Spinal cord (tissue), 10 donors: ENCODE measurements around the gene SLC35B4. TPM values are rescaled to one million over a fixed set of nuclear protein-coding genes. Genes with fewer than 3 reads are reported as not detected.
A peak's percentile ranks its signal among the peaks of the same experiment; 100 is the strongest.

ENCODE experiments used
- DNase-seq, 6 donors: peaks; one replicate each; pipeline versions ENCODE4 v3.0.0 to v3.0.0-alpha.2; 2013 to 2015; ENCODE audit warnings: low spot score in 6 of 6, low read depth in 4 of 6
- H3K27ac ChIP-seq: one replicate; pipeline ENCODE4 v1.5.1; 2013; ENCODE audit warnings: low read depth, low read length, control low read depth
- H3K27me3 ChIP-seq: one replicate; pipeline ENCODE4 v1.6.1; 2013; ENCODE audit warnings: low read length; ENCODE audit not compliant: control insufficient read depth, insufficient read depth
- H3K36me3 ChIP-seq: one replicate; pipeline ENCODE4 v1.6.1; 2013; ENCODE audit warnings: low read length; ENCODE audit not compliant: control insufficient read depth, insufficient read depth
- H3K4me1 ChIP-seq: one replicate; pipeline ENCODE4 v1.6.1; 2013; ENCODE audit warnings: low read length; ENCODE audit not compliant: control insufficient read depth, insufficient read depth
- H3K4me3 ChIP-seq: one replicate; pipeline ENCODE4 v1.5.1; 2013; ENCODE audit warnings: low read depth, low read length, control low read depth
- H3K9me3 ChIP-seq: one replicate; pipeline ENCODE4 v1.6.1; 2013; ENCODE audit warnings: low read length; ENCODE audit not compliant: control insufficient read depth, insufficient read depth
- WGBS: methylation state at CpG from one replicate; pipeline ENCODE4 v1.1.5; 2013; ENCODE audit warnings: missing lambda C conversion rate; ENCODE audit not compliant: insufficient coverage; 5-methylcytosine and 5-hydroxymethylcytosine counted together
- polyA plus RNA-seq, 2 donors: library from polyadenylated mRNA; unstranded; fragments of 120-200 nt; gene quantifications; one replicate each; pipeline ENCODE4 v1.2.1, GENCODE V29; 2013; ENCODE audit not compliant: insufficient read length in 2 of 2
- total RNA-seq, 2 donors: library from RNA; depleted of rRNA in 1 of 2; stranded (reverse); fragments of 120-200 nt in 1 of 2; fragments of >200 nt in 1 of 2; gene quantifications; one replicate each; pipeline versions ENCODE4 v1.2.3 to v1.2.4, GENCODE V29; 2013 to 2014
- donor health status: healthy.

SLC35B4 gene
- total and polyA plus RNA-seq, 4 donors: 20.4 to 30.1 (median 23.3) TPM

GRCh38 chr7:134355927-134356326 lies 39.2 kb upstream of the SLC35B4 start:
- Histone ChIP-seq H3K36me3 (no peaks in the 10 kb centered on the region), H3K9me3 (no peaks in the 10 kb centered on the region), H3K4me3 (no peak overlapping the region), H3K4me1 (peaks cover 5% of the 10 kb centered on the region), H3K27me3 (no peaks in the 10 kb centered on the region), H3K27ac (no peak overlapping the region)
- 42% methylated on average over 2 of the region's 4 CpGs for WGBS
- DNase-seq: peak in 1 of 6 donors; percentile 54

- H3K27ac ChIP-seq: no peak overlapping the region
- 81% methylated on average over 7 of the region's 7 CpGs for WGBS
These were observed 38.3 kb upstream of the SLC35B4 start for GRCh38 chr7:134355004-134355525.

GRCh38 chr7:134353411-134353810 lies 36.7 kb upstream of the SLC35B4 start:
- Histone ChIP-seq H3K4me3 (no peak overlapping the region), H3K9me3 (no peaks in the 10 kb centered on the region), H3K27ac (no peak overlapping the region), H3K4me1 (peaks cover 7% of the 10 kb centered on the region), H3K36me3 (no peaks in the 10 kb centered on the region), H3K27me3 (no peaks in the 10 kb centered on the region)
- no peak for DNase-seq
- WGBS: 100% methylated on average over 2 of the region's 4 CpGs

More at GRCh38 chr7:134355004-134355525, 38.3 kb upstream of the SLC35B4 start:
- DNase-seq: no peak
- Histone ChIP-seq H3K27me3 (no peaks in the 10 kb centered on the region), H3K4me1 (peaks cover 7% of the 10 kb centered on the region), H3K4me3 (no peak overlapping the region), H3K36me3 (no peaks in the 10 kb centered on the region), H3K9me3 (no peaks in the 10 kb centered on the region)

DNA sequence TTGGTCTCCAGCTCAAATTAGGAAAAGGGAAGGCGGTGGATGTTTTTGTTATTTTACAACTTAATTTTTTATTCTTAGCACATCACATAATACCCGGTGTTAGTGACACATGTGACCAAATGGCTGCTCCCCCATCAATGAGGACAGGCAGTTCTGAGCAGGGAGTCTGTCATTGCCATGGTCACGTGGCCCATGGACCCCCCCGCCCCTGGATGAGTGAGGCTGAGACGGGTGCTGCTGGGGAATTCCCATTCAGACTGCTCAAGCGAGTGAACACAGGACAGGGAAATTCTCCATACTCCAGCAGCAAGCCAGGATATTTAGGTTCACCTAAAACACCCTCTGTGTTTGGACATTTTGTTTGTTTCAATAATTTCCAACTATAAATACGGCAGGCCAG lies 34.7 kb upstream of the SLC35B4 start:
- 6% methylated on average over 3 of the region's 7 CpGs for WGBS
- Histone ChIP-seq H3K36me3 (no peaks in the 10 kb centered on the region), H3K4me3 (no peak overlapping the region), H3K27ac (no peak overlapping the region), H3K27me3 (no peaks in the 10 kb centered on the region), H3K9me3 (no peaks in the 10 kb centered on the region), H3K4me1 (peaks cover 6% of the 10 kb centered on the region)
- DNase-seq: no peak

- H3K27ac ChIP-seq: no peak overlapping the region
- H3K9me3 ChIP-seq: no peaks in the 10 kb centered on the region
- H3K4me1 ChIP-seq: peaks cover 2% of the 10 kb centered on the region
- H3K36me3 ChIP-seq: no peaks in the 10 kb centered on the region
- no peak overlapping the region for H3K4me3 ChIP-seq
- 38% methylated on average over 1 of the region's 1 CpG for WGBS
- H3K27me3 ChIP-seq: no peaks in the 10 kb centered on the region
- DNase-seq: peak in 1 of 6 donors; percentile 56
These were observed 34.0 kb upstream of the SLC35B4 start for GRCh38 chr7:134350709-134351108.

DNA sequence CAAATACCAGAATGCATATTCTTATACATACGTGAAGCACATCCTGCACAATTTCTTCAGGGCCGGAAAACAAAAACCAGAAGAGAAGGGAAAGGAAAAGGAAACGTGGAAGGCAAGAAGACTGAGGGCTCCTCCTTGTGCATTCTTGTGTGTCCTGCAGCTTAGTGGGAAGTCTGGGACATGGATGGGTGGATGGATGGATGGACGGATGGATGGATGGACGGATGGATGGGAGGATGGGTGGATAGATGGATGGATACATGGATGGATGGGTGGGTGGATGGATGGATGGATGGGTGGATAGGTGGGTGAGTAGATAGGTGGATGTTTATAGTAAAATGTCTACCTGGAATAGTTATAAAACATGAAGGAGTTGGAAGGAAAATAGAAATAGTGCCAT lies 30.8 kb upstream of the SLC35B4 start:
- WGBS: 98% methylated on average over 4 of the region's 5 CpGs
- no peak for DNase-seq
- H3K4me3 ChIP-seq: no peak overlapping the region
- H3K27ac ChIP-seq: no peak overlapping the region
- no peaks in the 10 kb centered on the region for H3K9me3 ChIP-seq
- H3K4me1 ChIP-seq: peaks cover 2% of the 10 kb centered on the region
- H3K36me3 ChIP-seq: no peaks in the 10 kb centered on the region
- H3K27me3 ChIP-seq: no peaks in the 10 kb centered on the region

DNA sequence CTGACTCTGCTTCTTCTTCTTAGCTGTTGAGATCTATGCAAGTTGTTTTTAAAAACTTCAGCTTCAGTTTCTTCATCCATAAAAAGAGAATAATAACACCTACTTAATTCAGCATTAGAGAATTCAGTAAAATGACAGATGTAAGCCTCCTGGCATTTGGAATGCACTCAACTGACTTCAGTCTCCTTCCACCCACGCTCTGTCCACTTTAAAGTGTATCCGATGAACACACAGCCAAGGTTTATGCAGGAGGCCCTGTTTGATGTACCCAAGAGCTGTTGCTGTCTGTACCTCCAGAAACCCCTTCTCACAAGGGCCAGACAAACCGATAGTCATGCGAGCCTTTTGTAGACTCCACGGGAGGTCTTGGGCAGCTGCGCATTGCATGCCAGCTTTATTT lies 27.1 kb upstream of the SLC35B4 start:
- WGBS: 86% methylated on average over 1 of the region's 6 CpGs
- Histone ChIP-seq H3K27ac (no peak overlapping the region), H3K36me3 (no peaks in the 10 kb centered on the region), H3K4me3 (no peak overlapping the region), H3K9me3 (no peaks in the 10 kb centered on the region), H3K27me3 (no peaks in the 10 kb centered on the region), H3K4me1 (no peaks in the 10 kb centered on the region)
- no peak for DNase-seq

DNA sequence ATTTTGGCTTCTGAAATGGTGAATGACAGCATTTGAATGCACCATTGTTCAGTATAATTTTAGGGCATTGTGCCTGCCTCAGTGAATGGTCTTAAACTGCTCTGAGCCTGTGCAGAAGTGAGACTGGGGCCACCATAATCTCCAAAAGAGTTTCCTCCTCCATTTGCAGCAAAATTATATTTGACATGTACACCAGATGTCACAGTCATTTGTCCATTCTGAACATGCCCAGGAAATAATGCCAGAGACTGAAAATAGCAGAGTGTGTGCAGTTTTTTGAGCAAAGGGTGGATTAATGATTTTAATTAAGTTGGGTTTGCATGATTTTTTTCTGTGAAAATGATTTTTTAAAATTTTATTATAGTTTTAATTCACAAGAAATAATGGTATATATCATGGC lies 26.4 kb upstream of the SLC35B4 start:
- no peaks in the 10 kb centered on the region for H3K27me3 ChIP-seq
- no peaks in the 10 kb centered on the region for H3K9me3 ChIP-seq
- no peaks in the 10 kb centered on the region for H3K4me1 ChIP-seq
- no peak overlapping the region for H3K4me3 ChIP-seq
- peak in 2 of 6 donors; percentile 17 to 41 for DNase-seq
- no peak overlapping the region for H3K27ac ChIP-seq
- H3K36me3 ChIP-seq: no peaks in the 10 kb centered on the region

GRCh38 chr7:134339475-134339874 lies 22.7 kb upstream of the SLC35B4 start:
- Histone ChIP-seq H3K27me3 (no peaks in the 10 kb centered on the region), H3K36me3 (no peaks in the 10 kb centered on the region), H3K4me3 (no peak overlapping the region), H3K9me3 (no peaks in the 10 kb centered on the region), H3K27ac (no peak overlapping the region), H3K4me1 (no peaks in the 10 kb centered on the region)
- no peak for DNase-seq
- no CpG with 5 or more reads among the region's 4 CpGs for WGBS

GRCh38 chr7:134337980-134338379 lies 21.2 kb upstream of the SLC35B4 start:
- Histone ChIP-seq H3K36me3 (no peaks in the 10 kb centered on the region), H3K4me3 (no peak overlapping the region), H3K4me1 (no peaks in the 10 kb centered on the region), H3K27ac (no peak overlapping the region), H3K9me3 (no peaks in the 10 kb centered on the region), H3K27me3 (no peaks in the 10 kb centered on the region)
- DNase-seq: no peak
- WGBS: 100% methylated on average over 1 of the region's 1 CpG
